HG03196 (cell line): ENCODE data around the gene SSR4.

Source experiments
- ATAC-seq: cut with Tn5 transposase; IDR thresholded peaks from one replicate; pipeline ENCODE4 v1.9.1; 2021; ENCODE audit not compliant: unreplicated experiment

The SSR4 gene

GRCh38 chrX:153769158-153769864 lies 25.2 kb upstream of the SSR4 start:
- ATAC-seq, result no peak

GRCh38 chrX:153769865-153770600 lies 24.4 kb upstream of the SSR4 start:
- no peak for ATAC-seq

- ATAC-seq, result no peak
Measured at GRCh38 chrX:153770601-153771414, 23.7 kb upstream of the SSR4 start.

- no peak for ATAC-seq
Measured at GRCh38 chrX:153771415-153772315, 22.8 kb upstream of the SSR4 start.

GRCh38 chrX:153772316-153773217 lies 21.9 kb upstream of the SSR4 start:
- ATAC-seq, result no peak

- ATAC-seq, result no peak
Measured at GRCh38 chrX:153773218-153773611, 21.3 kb upstream of the SSR4 start.

GRCh38 chrX:153773741-153774575 lies 20.5 kb upstream of the SSR4 start:
- ATAC-seq, result no peak

- ATAC-seq, result no peak
Measured at GRCh38 chrX:153774576-153775292, 19.7 kb upstream of the SSR4 start.

GRCh38 chrX:153775293-153776119 lies 19.0 kb upstream of the SSR4 start:
- ATAC-seq, result no peak

GRCh38 chrX:153776120-153776599 lies 18.3 kb upstream of the SSR4 start:
- ATAC-seq, result no peak

GRCh38 chrX:153776611-153777045 lies 17.8 kb upstream of the SSR4 start:
- ATAC-seq, result no peak

- no peak for ATAC-seq
Measured at GRCh38 chrX:153777261-153778090, 17.0 kb upstream of the SSR4 start.

GRCh38 chrX:153778181-153778580 lies 16.3 kb upstream of the SSR4 start:
- ATAC-seq, result no peak

GRCh38 chrX:153778684-153779101 lies 15.8 kb upstream of the SSR4 start:
- ATAC-seq, result no peak

- ATAC-seq, result no peak
Measured at GRCh38 chrX:153779891-153780677, 14.4 kb upstream of the SSR4 start.
